Caco-2 (cell line): ENCODE results near the gene STOX1. TPM values are rescaled to one million over a fixed set of nuclear protein-coding genes. Genes with fewer than 3 reads are reported as not detected.

Experiments used
- Bru-seq: library from RNA; stranded (reverse); fragments of 400-500 nt; gene quantifications from one replicate; lab custom pipeline; 2021; lab: Mats Ljungman, UMichigan
- BruChase-seq, 2 experiments: library from RNA; stranded (reverse); fragments of 400-500 nt; gene quantifications; one replicate each; lab custom pipeline; 2021; lab: Mats Ljungman, UMichigan
- BruUV-seq: library from RNA; stranded (reverse); fragments of 400-500 nt; replicated peaks from 2 replicates; lab custom pipeline; 2021; lab: Mats Ljungman, UMichigan
- CTCF ChIA-PET: fragments of 300-600 bp; sonication (Branson Sonifier 250); formaldehyde crosslinking; loops from one replicate; lab custom pipeline; 2022; ENCODE audit warnings: antibody characterized with exemption; lab: Charles Lee
- POLR2A ChIA-PET: fragments of 300-600 bp; sonication (Branson Sonifier 250); formaldehyde crosslinking; loops from one replicate; lab custom pipeline; 2022; ENCODE audit warnings: antibody characterized with exemption; lab: Charles Lee
- DNase-seq, 2 experiments: peaks; one replicate each; pipeline versions ENCODE4 v3.0.0 to v3.0.0-alpha.2; 2020 to 2022
- H3K27me3 ChIP-seq: replicated peaks from 2 replicates; pipeline ENCODE4 v1.6.0; 2011; ENCODE audit warnings: low read length; ENCODE audit not compliant: control insufficient read depth, insufficient read depth
- H3K36me3 ChIP-seq: 2 replicates; pipeline ENCODE4 v1.5.1; 2011; ENCODE audit warnings: low read length; ENCODE audit not compliant: control insufficient read depth, insufficient read depth
- H3K4me1 ChIP-seq: fragments of 250-450 bp; sonication (Bioruptor Pico); 2 replicates; pipeline ENCODE4 v1.5.1; 2020; ENCODE audit warnings: mild to moderate bottlenecking
- H3K4me3 ChIP-seq: 2 replicates; pipeline ENCODE4 v1.5.1; 2011; ENCODE audit warnings: low read depth, mild to moderate bottlenecking, control low read depth, low read length
- H3K9me3 ChIP-seq: fragments of 250-450 bp; sonication (Bioruptor Pico); 2 replicates; pipeline ENCODE4 v1.5.1; 2020; ENCODE audit warnings: mild to moderate bottlenecking, moderate library complexity
- H3K27ac Mint-ChIP-seq: one replicate; pipeline ENCODE4 v1.8.0; 2022; ENCODE audit warnings: mixed read lengths; ENCODE audit not compliant: unreplicated experiment
- H3K27me3 Mint-ChIP-seq: one replicate; pipeline ENCODE4 v1.8.0; 2022; ENCODE audit warnings: mixed read lengths; ENCODE audit not compliant: insufficient read depth, unreplicated experiment
- H3K36me3 Mint-ChIP-seq: one replicate; pipeline ENCODE4 v1.8.0; 2022; ENCODE audit warnings: mild to moderate bottlenecking, mixed read lengths; ENCODE audit not compliant: insufficient read depth, unreplicated experiment
- H3K4me1 Mint-ChIP-seq: one replicate; pipeline ENCODE4 v1.8.0; 2022; ENCODE audit warnings: low read depth, mixed read lengths; ENCODE audit not compliant: unreplicated experiment
- H3K4me3 Mint-ChIP-seq: one replicate; pipeline ENCODE4 v1.8.0; 2022; ENCODE audit warnings: mild to moderate bottlenecking, moderate library complexity, mixed read lengths; ENCODE audit not compliant: unreplicated experiment
- H3K9me3 Mint-ChIP-seq: one replicate; pipeline ENCODE4 v1.8.0; 2022; ENCODE audit warnings: mixed read lengths; ENCODE audit not compliant: unreplicated experiment
- CTCF ChIP-seq, 2 experiments: fragments of 200-600 bp in 1 of 2; IDR thresholded peaks; 1 replicate in 1 of 2; 2 replicates in 1 of 2; pipeline versions ENCODE4 v1.5.1 to v1.8.0; 2011 to 2022; ENCODE audit warnings: antibody characterized with exemption in 1 of 2, control low read depth in 1 of 2, inconsistent platforms in 1 of 2, low read depth in 1 of 2, low read length in 1 of 2, mild to moderate bottlenecking in 1 of 2, moderate library complexity in 1 of 2; ENCODE audit not compliant: insufficient read depth in 1 of 2, severe bottlenecking in 1 of 2, unreplicated experiment in 1 of 2
- intact Hi-C: fragments of 100-400 bp; cut with micrococcal nuclease; formaldehyde crosslinking; loops from one replicate; pipeline ENCODE4 v1.10.0; 2022; ENCODE audit not compliant: unreplicated experiment
- long read RNA-seq: library from polyadenylated mRNA; stranded (forward); transcript quantifications from one replicate; pipeline ENCODE4 v2.0.0, GENCODE V29; 2022
- total RNA-seq: library from RNA; stranded (reverse); gene quantifications from 2 replicates; pipeline ENCODE4 v1.2.3, GENCODE V29; 2022

The STOX1 gene
- total RNA-seq: 8.5 and 9.0 TPM in 2 replicates
- percentile 67 among the genes with signal in this experiment for Bru-seq, nascent RNA
- percentile 79 among the genes with signal in this experiment for BruChase-seq, experiment 1, labeled RNA remaining after a 2-hour chase
- BruChase-seq, experiment 2, labeled RNA remaining after a 6-hour chase: percentile 78 among the genes with signal in this experiment
- long read RNA-seq, partial matches to known transcripts: 2 of 6 reads
- long read RNA-seq, other reads (novel, unspliced or antisense): 2 of 6 reads

GRCh38 chr10:68826764-68827591, at the start of gene STOX1:
Gene STOX1 (plus strand): TSS chr10:68827531. CDS start chr10:68827624, 93 bp downstream.
- Mint-ChIP-seq H3K4me1 (peaks cover 14% of the 10 kb centered on the region), H3K9me3 (no peaks in the 10 kb centered on the region), H3K4me3 (peak within 1 kb of the TSS; percentile 90), H3K36me3 (peaks cover 7% of the 10 kb centered on the region), H3K27me3 (no peaks in the 10 kb centered on the region), H3K27ac (peak within 1 kb of the TSS; percentile 88)
- Histone ChIP-seq H3K27me3 (no peaks in the 10 kb centered on the region), H3K4me3 (peak within 1 kb of the TSS; percentile 77), H3K4me1 (0 out of 2 replicates have a peak, but pooled peaks cover 8% of the 10 kb centered on the region), H3K9me3 (no peaks in the 10 kb centered on the region), H3K36me3 (no peaks in the 10 kb centered on the region)
- peak; percentile 36 to 39 for TF ChIP-seq CTCF (IDR thresholded peaks at IDR 0.05; ENCODE audit: insufficient read depth in 1 of 2, low read depth in 1 of 2, low read length in 1 of 2, severe bottlenecking in 1 of 2, unreplicated experiment in 1 of 2)
- intact Hi-C loops: loop anchor here (1.0 kb wide), 1 partner anchor 70 kb away; no protein-coding TSS in a partner anchor
- ChIA-PET CTCF (interaction anchor here (0.6 to 2.3 kb wide), 15 partner anchors 9 to 1629 kb away, joined by 3 to 16 read pairs (median 5); partner anchors contain the start of genes DDX50 and HNRNPH3), POLR2A (interaction anchor here (0.5 to 3.2 kb wide), 25 partner anchors 8 to 1308 kb away, joined by 3 to 45 read pairs (median 5); partner anchors contain the start of genes CCAR1, DDX50, DNA2 and RUFY2)
- BruUV-seq: TSS peak; percentile 83
- peak; percentile 86 to 93 for DNase-seq

- Mint-ChIP-seq H3K36me3 (peaks cover 99% of the 10 kb centered on the region), H3K27me3 (no peaks in the 10 kb centered on the region), H3K9me3 (no peaks in the 10 kb centered on the region), H3K27ac (peak overlapping the region; percentile 42), H3K4me1 (no peaks in the 10 kb centered on the region), H3K4me3 (no peak overlapping the region)
- intact Hi-C loops: no loop called here
- peak in 1 of 2 experiments; percentile 29 for DNase-seq
- peaks cover 5% of the 10 kb centered on the region; the same call in 1 of the 2 replicates for H3K36me3 ChIP-seq
- H3K4me1 ChIP-seq: no peaks in the 10 kb centered on the region
- no peak overlapping the region for H3K4me3 ChIP-seq
- BruUV-seq: TSS peak; percentile 14
- CTCF ChIA-PET: interaction anchor here (1.2 kb wide), 1 partner anchor 114 kb away, joined by 3 read pairs; no protein-coding TSS in a partner anchor
- no peaks in the 10 kb centered on the region for H3K9me3 ChIP-seq
- POLR2A ChIA-PET: interaction anchor here (0.6 to 1.4 kb wide), 4 partner anchors 10 to 119 kb away, joined by 3 to 4 read pairs (median 3); partner anchors contain the start of gene STOX1
- H3K27me3 ChIP-seq: no peaks in the 10 kb centered on the region
- TF ChIP-seq CTCF (IDR thresholded peaks at IDR 0.05; ENCODE audit: insufficient read depth in 1 of 2, low read depth in 1 of 2, low read length in 1 of 2, severe bottlenecking in 1 of 2, unreplicated experiment in 1 of 2): no peak
Measured at GRCh38 chr10:68781613-68782574, 45.4 kb upstream of the STOX1 start.
